Thyroid gland (tissue), 4 donors: ENCODE data around the gene PYDC1. TPM values are rescaled to one million over a fixed set of nuclear protein-coding genes. Genes with fewer than 3 reads are reported as not detected.

ENCODE experiments used
- DNase-seq, 2 donors: peaks; one replicate each; pipeline ENCODE4 v3.0.0-alpha.2; 2019
- H3K27ac ChIP-seq, 3 donors: fragments of 200-600 bp; sonication (generic); 1 replicate in 2 of 3; 2 replicates in 1 of 3; pipeline ENCODE4 v1.5.1; 2016 to 2019; ENCODE audit warnings: mild to moderate bottlenecking in 1 of 3, moderate library complexity in 1 of 3
- H3K27me3 ChIP-seq: fragments of 200-600 bp; sonication (generic); one replicate; pipeline ENCODE4 v1.5.1; 2019
- H3K36me3 ChIP-seq, 2 donors: fragments of 200-600 bp; sonication (generic); one replicate each; pipeline ENCODE4 v1.5.1; 2016 to 2019
- H3K4me1 ChIP-seq, 2 donors: fragments of 200-600 bp; sonication (generic); one replicate each; pipeline ENCODE4 v1.5.1; 2017 to 2019
- H3K4me3 ChIP-seq, 3 donors: fragments of 200-600 bp; sonication (generic); replicated peaks in 1 of 3; 1 replicate in 2 of 3; 2 replicates in 1 of 3; pipeline ENCODE4 v1.5.1; 2016; ENCODE audit warnings: mild to moderate bottlenecking in 1 of 3
- H3K9me3 ChIP-seq: fragments of 200-600 bp; sonication (generic); one replicate; pipeline ENCODE4 v1.5.1; 2017
- POLR2A ChIP-seq, 2 donors: fragments of 450-650 bp; IDR thresholded peaks; one replicate each; pipeline ENCODE4 v1.6.1; 2017; ENCODE audit warnings: antibody characterized with exemption in 2 of 2, mild to moderate bottlenecking in 2 of 2, moderate library complexity in 1 of 2
- WGBS, 2 donors: methylation state at CpG; one replicate each; pipeline ENCODE4 v1.1.5; 2017; 5-methylcytosine and 5-hydroxymethylcytosine counted together
- intact Hi-C: fragments of 100-400 bp; cut with DNase I; formaldehyde crosslinking; loops from one replicate; pipeline ENCODE4 v1.15.1; 2023
- total RNA-seq, 4 donors: library from RNA; depleted of rRNA; stranded (reverse); fragments of >200 nt; gene quantifications; one replicate each; pipeline ENCODE4 v1.2.3, GENCODE V29; 2016
- TF ChIP-seq, protein P1 (sequence below), 6 experiments: fragments of 200-600 bp in 3 of 6; fragments of 450-650 bp in 3 of 6; sonication (generic) in 3 of 6; IDR thresholded peaks; one replicate each; pipeline ENCODE4 v1.5.1; 2016 to 2019; ENCODE audit warnings: antibody characterized with exemption in 6 of 6, mild to moderate bottlenecking in 2 of 6, inconsistent platforms in 1 of 6, moderate library complexity in 1 of 6

Gene PYDC1
- total RNA-seq, 4 donors from 2014 or later = not detected

DNA sequence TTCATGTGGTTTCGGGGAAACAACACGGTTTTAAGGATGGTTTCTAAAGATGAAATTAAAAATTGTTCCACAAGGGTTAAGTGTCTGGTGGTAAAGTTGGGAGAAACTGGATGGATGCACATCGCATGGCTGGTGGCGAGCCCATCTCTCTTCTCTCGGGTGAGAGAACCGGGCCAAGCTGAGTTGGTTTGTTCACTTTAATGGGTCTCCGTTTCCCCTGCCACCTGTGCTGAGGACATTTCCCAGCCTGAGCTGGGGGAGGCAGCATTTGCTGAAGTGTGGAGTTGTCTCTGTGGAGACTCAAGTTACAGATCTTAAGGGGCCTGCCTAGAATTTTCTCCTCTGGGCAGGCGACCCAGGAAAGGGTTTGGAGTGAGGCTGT lies 29.1 kb downstream of the PYDC1 start:
- Histone ChIP-seq H3K36me3 (peaks cover 95 to 100% of the 10 kb centered on the region in 2 donors), H3K9me3 (no peaks in the 10 kb centered on the region), H3K4me3 (no peak overlapping the region), H3K27me3 (no peaks in the 10 kb centered on the region), H3K27ac (no peak overlapping the region), H3K4me1 (peaks cover under 1 to 8% of the 10 kb centered on the region in 2 donors)
- intact Hi-C loops = loop anchor here (10.0 kb wide), 1 partner anchor 277 kb away; no protein-coding TSS in a partner anchor
- 85 to 89% methylated on average over 8 of the region's 8 CpGs for WGBS, 2 donors
- no peak for TF ChIP-seq POLR2A (IDR thresholded peaks at IDR 0.05)
- TF ChIP-seq, protein P1, sequence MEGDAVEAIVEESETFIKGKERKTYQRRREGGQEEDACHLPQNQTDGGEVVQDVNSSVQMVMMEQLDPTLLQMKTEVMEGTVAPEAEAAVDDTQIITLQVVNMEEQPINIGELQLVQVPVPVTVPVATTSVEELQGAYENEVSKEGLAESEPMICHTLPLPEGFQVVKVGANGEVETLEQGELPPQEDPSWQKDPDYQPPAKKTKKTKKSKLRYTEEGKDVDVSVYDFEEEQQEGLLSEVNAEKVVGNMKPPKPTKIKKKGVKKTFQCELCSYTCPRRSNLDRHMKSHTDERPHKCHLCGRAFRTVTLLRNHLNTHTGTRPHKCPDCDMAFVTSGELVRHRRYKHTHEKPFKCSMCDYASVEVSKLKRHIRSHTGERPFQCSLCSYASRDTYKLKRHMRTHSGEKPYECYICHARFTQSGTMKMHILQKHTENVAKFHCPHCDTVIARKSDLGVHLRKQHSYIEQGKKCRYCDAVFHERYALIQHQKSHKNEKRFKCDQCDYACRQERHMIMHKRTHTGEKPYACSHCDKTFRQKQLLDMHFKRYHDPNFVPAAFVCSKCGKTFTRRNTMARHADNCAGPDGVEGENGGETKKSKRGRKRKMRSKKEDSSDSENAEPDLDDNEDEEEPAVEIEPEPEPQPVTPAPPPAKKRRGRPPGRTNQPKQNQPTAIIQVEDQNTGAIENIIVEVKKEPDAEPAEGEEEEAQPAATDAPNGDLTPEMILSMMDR (IDR thresholded peaks at IDR 0.05) = no peak
- no peak for DNase-seq

GRCh38 chr16:31186930-31187807 lies 29.8 kb downstream of the PYDC1 start:
- no peak for TF ChIP-seq POLR2A (IDR thresholded peaks at IDR 0.05)
- TF ChIP-seq, protein P1 (IDR thresholded peaks at IDR 0.05) = no peak
- Histone ChIP-seq H3K9me3 (no peaks in the 10 kb centered on the region), H3K4me1 (peaks cover 7 to 14% of the 10 kb centered on the region in 2 donors), H3K36me3 (peaks cover 92 to 100% of the 10 kb centered on the region in 2 donors), H3K27ac (no peak overlapping the region), H3K4me3 (no peak overlapping the region), H3K27me3 (no peaks in the 10 kb centered on the region)
- WGBS, 2 donors = 87 to 89% methylated on average over 10 of the region's 10 CpGs
- no peak for DNase-seq
- intact Hi-C loops = loop anchor here (10.0 kb wide), 1 partner anchor 278 kb away; no protein-coding TSS in a partner anchor

DNA sequence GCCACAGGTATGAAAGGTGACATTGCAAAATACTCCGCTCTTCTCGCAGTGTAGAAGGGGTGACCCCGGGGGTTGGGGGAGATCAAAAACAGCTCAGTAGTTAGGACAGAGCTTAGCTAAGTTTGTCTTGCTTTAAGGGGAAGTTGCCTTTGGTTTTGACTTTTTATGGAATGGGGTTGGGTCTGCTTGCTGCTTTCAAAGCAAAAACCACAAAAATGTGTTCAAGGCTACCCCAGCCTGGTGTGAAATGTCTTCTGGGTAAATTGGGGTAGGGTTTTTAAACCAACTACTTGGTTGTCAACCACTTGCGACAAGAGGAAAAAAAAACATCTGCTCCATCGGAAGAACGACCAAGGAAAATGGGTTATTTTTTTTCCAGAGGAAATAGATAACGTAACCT lies 30.8 kb downstream of the PYDC1 start:
- 78 to 83% methylated on average over 7 of the region's 7 CpGs for WGBS, 2 donors
- intact Hi-C loops = loop anchor here (10.0 kb wide), 1 partner anchor 279 kb away; no protein-coding TSS in a partner anchor
- Histone ChIP-seq H3K4me1 (peaks cover 17 to 24% of the 10 kb centered on the region in 2 donors), H3K36me3 (peaks cover 82 to 90% of the 10 kb centered on the region in 2 donors), H3K27me3 (no peaks in the 10 kb centered on the region), H3K9me3 (no peaks in the 10 kb centered on the region), H3K4me3 (no peak overlapping the region), H3K27ac (no peak overlapping the region)
- TF ChIP-seq, protein P1 (IDR thresholded peaks at IDR 0.05) = no peak
- TF ChIP-seq POLR2A (IDR thresholded peaks at IDR 0.05) = no peak
- no peak for DNase-seq

- H3K27me3 ChIP-seq = no peaks in the 10 kb centered on the region
- no peak overlapping the region for H3K27ac ChIP-seq
- peaks cover 74 to 81% of the 10 kb centered on the region in 2 donors for H3K36me3 ChIP-seq
- 77 to 82% methylated on average over 5 of the region's 5 CpGs for WGBS, 2 donors
- DNase-seq = no peak
- H3K9me3 ChIP-seq = no peaks in the 10 kb centered on the region
- H3K4me1 ChIP-seq = peaks cover 20 to 25% of the 10 kb centered on the region in 2 donors
- no peak overlapping the region for H3K4me3 ChIP-seq
- intact Hi-C loops = loop anchor here (10.0 kb wide), 1 partner anchor 279 kb away; no protein-coding TSS in a partner anchor
- TF ChIP-seq, protein P1 (IDR thresholded peaks at IDR 0.05) = no peak
- no peak for TF ChIP-seq POLR2A (IDR thresholded peaks at IDR 0.05)
These were observed 31.6 kb downstream of the PYDC1 start for GRCh38 chr16:31185339-31185738.

- Histone ChIP-seq H3K9me3 (no peaks in the 10 kb centered on the region), H3K36me3 (peaks cover 69 to 77% of the 10 kb centered on the region in 2 donors), H3K4me3 (no peak overlapping the region), H3K27ac (no peak overlapping the region), H3K27me3 (no peaks in the 10 kb centered on the region), H3K4me1 (peaks cover 20 to 25% of the 10 kb centered on the region in 2 donors)
- intact Hi-C loops = loop anchor here (10.0 kb wide), 1 partner anchor 280 kb away; no protein-coding TSS in a partner anchor
- TF ChIP-seq POLR2A (IDR thresholded peaks at IDR 0.05) = no peak
- TF ChIP-seq, protein P1 (IDR thresholded peaks at IDR 0.05) = no peak
- WGBS, 2 donors = 94 to 95% methylated on average over 14 of the region's 14 CpGs
- no peak for DNase-seq
These were observed 32.0 kb downstream of the PYDC1 start for GRCh38 chr16:31184888-31185287.
